DMS53 treated with DMSO at 0.1 percent for 48 hours (cell line): ENCODE results near the gene JAM3.

Experiments
- DNase-seq: peaks from one replicate; lab custom pipeline; 2025; ENCODE audit not compliant: unreplicated experiment; lab: John Stamatoyannopoulos, UW

The JAM3 gene

DNA sequence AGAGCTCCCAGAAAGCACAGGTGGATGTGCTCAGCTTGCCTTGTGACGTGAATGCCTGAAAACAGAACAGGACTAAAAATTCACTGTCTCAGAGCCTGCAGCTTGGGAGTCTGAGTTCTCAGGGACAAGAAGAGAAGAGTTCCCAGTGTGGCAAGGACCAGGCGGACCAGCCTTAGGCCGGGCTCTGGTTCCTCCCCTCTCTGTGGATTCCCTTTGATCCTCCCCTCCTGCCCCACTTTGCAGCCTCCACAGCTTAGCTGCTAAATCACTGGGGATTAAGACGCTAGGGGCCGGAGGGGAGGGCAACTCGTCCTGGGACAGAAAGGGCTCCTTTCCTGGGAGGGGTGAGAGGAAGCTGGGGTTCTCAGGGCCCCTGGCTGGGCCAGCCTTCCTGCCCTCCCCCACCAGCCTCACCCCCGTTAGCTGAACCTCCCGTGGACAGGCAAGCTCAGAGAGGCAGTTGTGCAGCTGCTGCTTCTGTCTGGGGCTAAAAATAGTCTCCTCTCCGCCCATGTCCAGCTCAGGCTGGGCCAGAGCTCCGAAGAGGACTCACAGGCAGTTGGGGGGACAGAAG is 29.9 kb upstream of the JAM3 start:
- DNase-seq = peak; percentile 15

- no peak for DNase-seq
Measured at GRCh38 chr11:134039726-134040385, 29.0 kb upstream of the JAM3 start.

GRCh38 chr11:134040386-134041302 is 28.2 kb upstream of the JAM3 start:
- peak; percentile 46 for DNase-seq

- no peak for DNase-seq
Measured at GRCh38 chr11:134041349-134041748, 27.5 kb upstream of the JAM3 start.

DNA sequence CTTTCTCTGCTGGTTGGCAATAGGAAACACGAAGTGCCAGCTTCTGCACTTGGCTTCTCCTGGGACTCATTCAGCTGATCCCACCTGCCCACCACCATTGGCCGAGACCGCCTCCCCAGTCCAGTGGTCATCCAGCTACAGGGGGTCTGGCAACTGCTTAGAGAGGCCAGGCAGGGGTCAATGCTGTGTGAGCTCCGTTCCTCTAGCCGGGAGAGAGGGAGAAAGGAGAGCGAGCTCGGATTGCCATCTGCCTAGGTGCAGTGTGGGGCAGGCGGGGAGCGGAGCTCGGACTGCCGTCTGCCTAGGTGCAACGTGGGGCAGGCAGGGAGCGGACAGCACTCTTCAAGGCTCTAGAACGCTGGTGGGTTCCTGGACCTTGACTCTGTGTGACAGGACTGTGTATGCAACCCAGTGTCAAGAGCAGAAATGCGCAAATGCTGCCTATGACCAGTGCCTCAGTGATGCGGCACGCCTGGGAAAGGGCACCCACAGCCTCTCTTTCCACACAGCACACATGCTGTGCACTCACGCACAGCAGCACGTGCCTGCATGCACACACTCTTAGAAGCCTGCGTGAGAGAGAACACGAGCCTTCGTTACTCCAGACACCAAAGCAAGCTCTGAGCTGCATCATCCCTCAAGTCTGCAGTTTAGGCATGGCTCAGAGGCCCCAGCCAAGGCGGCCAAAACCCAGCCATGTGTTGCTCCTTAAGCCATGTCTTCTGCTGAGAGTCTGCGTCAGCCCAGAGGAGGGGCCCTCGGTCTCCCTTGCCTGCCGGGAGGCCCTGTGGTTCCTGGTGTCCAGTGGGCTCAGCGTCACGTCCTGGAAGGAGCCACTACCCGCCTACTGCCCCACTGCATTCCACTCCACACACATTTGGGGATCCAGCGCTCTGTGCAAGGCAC is 26.8 kb upstream of the JAM3 start:
- DNase-seq = no peak

DNA sequence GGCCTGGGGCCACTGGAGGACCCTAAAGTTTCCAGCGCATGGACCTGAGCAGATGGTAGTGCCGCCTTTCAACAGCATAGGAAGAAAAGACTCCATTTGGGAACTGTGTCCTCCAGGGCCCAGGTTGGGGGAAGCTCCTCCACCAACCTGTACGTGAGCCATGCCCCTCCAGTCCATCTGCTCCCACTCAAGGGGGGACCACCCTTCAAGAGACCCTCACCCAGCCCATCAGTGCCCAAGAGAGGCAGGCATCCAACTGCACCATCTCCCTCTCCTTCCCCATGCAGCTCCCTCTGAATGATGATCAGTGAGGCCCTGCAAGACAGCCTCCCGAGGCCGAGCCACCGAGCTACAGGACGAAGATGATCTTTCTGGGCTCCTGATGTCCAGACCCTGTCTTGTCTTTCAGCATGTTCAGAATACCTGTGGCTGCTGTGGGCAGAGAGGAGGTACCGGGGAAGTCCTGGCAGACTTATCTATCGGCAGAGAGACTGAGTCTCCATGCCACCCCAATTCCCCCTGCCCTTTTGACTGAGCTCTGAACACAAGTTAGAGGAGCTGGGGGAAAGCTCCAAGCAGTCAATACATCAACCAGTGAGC is 25.0 kb upstream of the JAM3 start:
- DNase-seq = no peak

DNA sequence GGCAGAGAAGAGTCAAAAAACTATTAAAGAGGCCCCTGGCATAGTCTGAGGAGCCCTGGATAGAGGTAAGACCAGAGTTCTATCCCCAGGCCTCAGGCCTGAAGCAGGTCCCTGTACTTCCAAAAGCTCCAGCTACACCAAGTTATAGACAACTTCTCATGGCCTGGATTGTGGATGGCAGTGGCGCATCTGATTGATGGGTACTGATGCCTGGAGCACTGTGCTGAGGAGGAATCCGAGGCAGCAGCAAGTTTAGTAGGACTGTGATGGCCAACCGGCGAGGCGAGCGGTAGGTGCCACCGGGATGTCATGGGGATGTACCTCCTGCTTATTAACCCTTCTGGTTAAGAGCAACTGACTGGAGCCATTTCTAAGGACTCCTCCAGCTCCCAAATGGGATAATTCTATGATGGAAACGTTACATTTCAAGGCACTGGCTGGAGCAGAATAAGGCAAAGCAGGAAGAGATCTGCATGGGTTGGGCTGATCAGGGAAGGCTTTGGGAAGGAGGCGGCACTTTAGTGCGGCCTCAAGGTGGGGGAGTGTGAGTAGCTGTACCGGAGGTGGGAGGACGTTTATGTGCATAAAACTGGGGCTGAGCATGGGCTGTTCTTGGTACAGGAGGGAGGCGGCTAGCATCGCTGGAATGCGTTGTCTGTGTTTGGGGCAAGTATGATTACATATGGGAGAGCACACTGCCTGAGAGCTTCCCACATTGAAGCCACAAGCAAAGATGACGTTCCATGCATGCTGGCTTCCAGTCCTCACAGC is 24.2 kb upstream of the JAM3 start:
- no peak for DNase-seq

- peak; percentile 56 for DNase-seq
Measured at GRCh38 chr11:134045799-134046635, 22.9 kb upstream of the JAM3 start.

DNA sequence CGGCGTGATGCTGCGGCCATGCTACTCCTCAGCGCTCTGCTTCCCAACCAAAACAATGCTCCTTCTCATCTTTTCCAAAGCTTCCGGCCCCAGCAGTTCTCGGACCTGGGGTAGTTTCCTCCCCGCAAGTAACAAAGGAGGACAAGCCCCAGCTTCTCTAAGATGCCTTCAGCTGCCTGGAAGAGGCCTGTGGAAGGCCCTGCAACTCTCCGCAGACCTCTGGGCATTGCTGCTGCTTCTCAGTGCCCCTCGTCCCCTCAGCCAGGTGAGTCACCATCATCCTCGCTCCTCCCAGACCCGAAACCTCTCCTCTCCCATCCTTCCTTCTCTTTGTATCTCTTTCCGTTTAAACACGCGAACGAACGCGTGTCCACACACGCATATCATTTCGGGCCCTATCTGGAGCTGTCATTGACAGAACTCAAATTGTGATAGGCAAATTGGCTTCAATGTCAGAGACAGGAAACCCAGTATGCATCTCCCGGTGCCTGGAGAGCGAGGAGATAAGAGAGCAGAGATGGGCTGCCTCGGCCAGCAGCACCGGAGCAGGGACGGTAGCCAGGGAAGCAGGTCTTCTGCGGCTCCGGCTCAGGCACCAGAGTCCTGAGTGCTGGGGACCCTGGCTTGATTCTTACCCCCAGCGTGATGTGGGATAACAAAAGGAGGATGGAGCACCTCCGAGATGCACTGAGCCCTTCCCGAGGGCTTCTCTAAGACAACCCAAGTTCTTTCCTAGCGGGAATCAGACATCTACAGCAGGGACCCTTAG is 22.0 kb upstream of the JAM3 start:
- no peak for DNase-seq

DNA sequence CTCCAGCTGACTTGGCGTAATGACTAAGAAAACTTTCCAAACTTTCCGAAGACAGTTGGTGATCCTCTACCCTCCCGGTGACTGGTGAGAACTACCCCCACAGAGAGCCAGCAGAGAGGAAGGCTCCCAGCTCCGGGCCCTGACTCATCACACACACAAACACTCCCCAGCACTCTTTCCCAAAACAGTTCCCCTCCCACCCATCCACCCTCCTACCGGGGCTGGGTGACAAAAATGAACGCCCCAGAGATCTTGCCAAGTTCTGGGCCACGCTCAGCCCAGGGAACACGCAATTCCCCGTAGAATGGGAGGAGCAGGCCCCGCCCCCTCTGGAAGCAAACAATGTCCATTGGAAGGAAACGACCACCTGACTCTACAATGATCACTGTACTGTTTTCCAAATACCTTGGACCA is 21.3 kb upstream of the JAM3 start:
- DNase-seq = no peak

DNA sequence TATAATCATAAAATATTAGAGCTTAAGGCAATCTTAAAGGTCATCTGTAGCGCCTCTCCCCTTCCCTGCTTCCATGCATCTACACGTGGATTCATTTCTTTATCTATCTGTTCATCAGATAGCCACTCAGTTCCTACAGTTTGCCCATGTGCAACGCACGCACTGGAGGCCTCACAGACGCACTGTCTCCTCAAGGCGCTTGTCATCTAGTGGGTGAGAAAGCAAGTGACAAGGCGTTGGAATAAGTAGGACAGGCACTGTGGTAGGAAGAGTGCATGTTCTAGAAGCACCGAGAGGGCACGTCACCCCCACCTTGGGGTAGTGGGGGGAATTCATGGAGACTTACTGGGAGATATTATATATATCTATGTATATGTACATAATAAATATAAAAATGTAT is 20.8 kb upstream of the JAM3 start:
- DNase-seq = no peak

DNA sequence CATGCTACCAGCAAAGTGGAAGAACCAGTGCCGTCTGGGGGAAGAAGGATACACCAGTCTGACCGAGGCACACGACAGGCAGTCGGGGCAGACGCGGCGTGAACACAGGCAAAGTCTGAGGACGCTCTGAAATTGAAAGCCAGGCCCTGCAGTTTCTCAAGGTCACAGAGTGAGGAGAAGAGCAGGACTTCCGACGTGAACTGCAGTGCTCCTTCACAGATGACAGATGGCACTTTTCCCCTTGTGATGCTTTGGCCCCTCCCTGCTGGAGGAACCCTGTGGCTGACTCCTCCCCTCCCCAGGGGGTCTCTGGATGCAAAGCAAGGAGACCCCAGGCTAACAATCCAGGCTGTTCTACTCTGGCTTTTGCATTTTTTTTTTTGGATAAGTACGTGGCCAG is 19.6 kb upstream of the JAM3 start:
- DNase-seq = no peak

DNA sequence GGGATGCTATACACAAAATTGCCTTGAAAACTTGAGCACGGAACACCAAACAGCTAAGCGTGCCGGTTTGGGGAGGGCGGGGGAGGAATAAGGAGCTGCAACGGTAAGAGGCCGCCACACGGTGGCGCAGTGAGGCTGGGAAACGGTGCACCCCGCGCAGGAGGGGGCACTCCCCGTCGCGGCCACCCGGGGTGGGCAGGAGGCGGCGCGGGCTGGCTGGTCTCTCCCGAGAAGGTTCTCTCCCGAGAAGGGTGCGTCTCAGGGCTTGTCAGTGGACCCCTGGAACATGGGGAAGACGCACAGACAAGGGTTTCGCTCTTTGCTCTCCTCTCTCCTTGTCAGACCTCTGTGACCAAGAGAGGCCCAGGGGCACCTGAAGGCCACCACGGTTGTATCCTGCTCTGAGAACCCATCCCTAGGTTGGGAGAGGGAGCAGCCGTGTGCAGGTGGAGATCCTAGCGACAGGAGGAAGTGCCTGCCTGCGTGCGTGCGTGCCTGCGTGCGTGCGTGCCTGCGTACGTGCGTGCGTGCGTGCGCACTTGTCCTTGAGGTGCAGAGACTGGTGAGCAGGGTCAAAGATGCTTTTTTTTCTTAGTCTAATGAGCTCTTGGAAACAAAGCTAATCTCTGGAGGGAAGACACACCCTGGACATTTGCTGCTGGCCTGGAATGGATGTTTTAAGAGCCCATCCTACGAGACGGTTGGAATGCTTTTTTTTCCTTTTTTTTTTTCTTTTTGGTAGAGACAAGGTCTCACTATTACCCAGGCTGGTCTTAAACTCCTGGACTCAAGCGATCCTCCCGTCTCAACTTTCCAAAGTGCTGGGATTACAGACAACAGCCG is 18.1 kb upstream of the JAM3 start:
- peak; percentile 92 for DNase-seq

GRCh38 chr11:134052395-134052987 is 16.4 kb upstream of the JAM3 start:
- no peak for DNase-seq

DNA sequence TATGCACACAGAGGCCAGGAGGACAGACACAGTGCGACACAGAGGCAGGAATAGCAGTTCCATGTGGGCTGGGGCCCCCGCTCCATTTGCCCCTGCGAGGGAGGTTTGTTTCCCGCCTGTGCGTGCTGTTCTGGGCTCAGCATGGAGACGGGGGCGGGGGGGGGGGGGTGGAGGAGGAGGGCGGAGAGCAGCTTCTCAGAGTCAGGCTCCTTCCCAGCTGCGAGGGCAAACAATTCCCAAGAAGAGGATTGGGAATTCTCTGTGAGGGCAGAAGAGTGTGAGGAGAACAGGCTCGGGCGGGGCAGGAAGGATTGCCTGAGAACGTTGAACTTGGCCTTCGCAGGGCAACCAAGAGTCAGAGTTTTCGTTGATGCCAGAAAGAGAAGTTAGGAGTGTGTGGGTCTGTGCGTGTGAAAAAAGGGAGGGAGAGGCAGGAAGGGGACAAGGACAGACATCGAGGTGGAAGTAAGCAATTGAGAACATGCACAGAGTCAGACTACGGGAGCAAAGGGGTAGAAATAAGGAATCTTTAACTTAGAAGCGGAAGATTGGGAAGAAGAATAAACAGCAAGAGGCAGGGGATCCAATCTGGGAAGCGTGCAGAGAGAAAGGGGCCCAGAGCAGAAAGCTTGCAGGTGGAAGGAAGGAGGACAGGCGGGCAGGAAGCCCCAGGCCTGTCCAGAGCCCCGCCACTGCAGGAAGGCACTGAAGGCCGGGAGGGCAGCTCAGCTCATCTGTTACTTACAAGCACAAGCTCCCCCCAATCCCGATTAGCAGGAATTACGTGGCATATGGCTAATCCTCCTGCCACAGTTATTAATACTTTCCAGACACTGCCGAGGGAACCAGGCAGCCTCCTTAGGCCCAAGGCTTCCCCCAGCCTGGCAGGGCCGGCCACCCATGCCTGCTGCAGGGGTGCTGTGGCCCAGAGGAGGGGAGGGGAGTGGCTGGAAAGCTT is 15.6 kb upstream of the JAM3 start:
- DNase-seq = no peak

- no peak for DNase-seq
Measured at GRCh38 chr11:134055029-134055428, 13.8 kb upstream of the JAM3 start.
